Activated T-cell treated with anti-CD3 and anti-CD28 coated beads for 48 hours (primary cell): ENCODE measurements around the gene RAB37.

Experiments used
- DNase-seq: peaks from one replicate; pipeline ENCODE4 v3.0.0-alpha.2; 2020; ENCODE audit warnings: low read depth

Gene RAB37

GRCh38 chr17:74779948-74780400 lies 42.9 kb downstream of the RAB37 start:
- peak; percentile 46 for DNase-seq

GRCh38 chr17:74780443-74781238 lies 43.6 kb downstream of the RAB37 start:
- no peak for DNase-seq

- DNase-seq, result no peak
Measured at GRCh38 chr17:74782571-74782970, 45.5 kb downstream of the RAB37 start.

- DNase-seq, result no peak
Measured at GRCh38 chr17:74784125-74784810, 47.2 kb downstream of the RAB37 start.

- peak; percentile 33 for DNase-seq
Measured at GRCh38 chr17:74785096-74785980, 48.3 kb downstream of the RAB37 start.

- DNase-seq, result no peak
Measured at GRCh38 chr17:74785981-74786360, 48.9 kb downstream of the RAB37 start.

- DNase-seq, result no peak
Measured at GRCh38 chr17:74786431-74787055, 49.5 kb downstream of the RAB37 start.

- no peak for DNase-seq
Measured at GRCh38 chr17:74790161-74791058, 53.4 kb downstream of the RAB37 start.

GRCh38 chr17:74792586-74793105 lies 55.6 kb downstream of the RAB37 start:
- DNase-seq, result no peak

- DNase-seq, result no peak
Measured at GRCh38 chr17:74795327-74796020, 58.4 kb downstream of the RAB37 start.

GRCh38 chr17:74796211-74796610 lies 59.2 kb downstream of the RAB37 start:
- no peak for DNase-seq

- DNase-seq, result no peak
Measured at GRCh38 chr17:74796866-74797265, 59.8 kb downstream of the RAB37 start.
